DMS 273 treated with DMSO at 0.1 percent for 48 hours (cell line): Measurements from ENCODE around the gene MTCL1.

Source experiments
- DNase-seq: peaks from one replicate; lab custom pipeline; 2025; lab: John Stamatoyannopoulos, UW

MTCL1 gene

GRCh38 chr18:8835521-8835953 lies 130.2 kb downstream of the MTCL1 start:
- no peak for DNase-seq

GRCh38 chr18:8839281-8839680 lies 133.9 kb downstream of the MTCL1 start:
- DNase-seq: peak; percentile 91

GRCh38 chr18:8841781-8842485 lies 136.6 kb downstream of the MTCL1 start:
- no peak for DNase-seq

- DNase-seq: no peak
Observed at GRCh38 chr18:8842506-8842905, 137.2 kb downstream of the MTCL1 start.

DNA sequence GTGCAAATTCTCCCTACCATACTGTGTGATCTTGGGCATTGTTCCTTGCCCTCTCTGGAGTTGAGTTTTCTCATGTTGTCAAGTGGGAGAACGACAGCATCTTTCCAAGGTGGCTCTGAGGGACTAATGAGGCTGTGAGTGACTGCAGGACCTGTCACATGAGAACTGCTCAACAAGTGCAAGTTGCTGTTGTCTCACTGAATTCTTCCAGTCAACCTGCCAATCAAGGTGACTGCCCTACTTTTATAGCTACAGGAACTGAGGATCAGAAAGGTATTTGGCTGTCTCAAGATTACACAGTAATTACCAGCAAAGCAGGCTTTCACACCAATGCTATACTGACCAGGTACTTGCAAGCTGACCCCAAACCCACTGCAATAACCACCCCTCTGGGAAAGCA lies 137.6 kb downstream of the MTCL1 start:
- DNase-seq: no peak

GRCh38 chr18:8844721-8845148 lies 139.4 kb downstream of the MTCL1 start:
- DNase-seq: no peak

GRCh38 chr18:8845506-8845905 lies 140.2 kb downstream of the MTCL1 start:
- no peak for DNase-seq

- no peak for DNase-seq
Observed at GRCh38 chr18:8847066-8847755, 141.9 kb downstream of the MTCL1 start.

GRCh38 chr18:8847900-8848299 lies 142.5 kb downstream of the MTCL1 start:
- no peak for DNase-seq

- DNase-seq: no peak
Observed at GRCh38 chr18:8848541-8848940, 143.2 kb downstream of the MTCL1 start.

- DNase-seq: no peak
Observed at GRCh38 chr18:8849696-8850095, 144.3 kb downstream of the MTCL1 start.

DNA sequence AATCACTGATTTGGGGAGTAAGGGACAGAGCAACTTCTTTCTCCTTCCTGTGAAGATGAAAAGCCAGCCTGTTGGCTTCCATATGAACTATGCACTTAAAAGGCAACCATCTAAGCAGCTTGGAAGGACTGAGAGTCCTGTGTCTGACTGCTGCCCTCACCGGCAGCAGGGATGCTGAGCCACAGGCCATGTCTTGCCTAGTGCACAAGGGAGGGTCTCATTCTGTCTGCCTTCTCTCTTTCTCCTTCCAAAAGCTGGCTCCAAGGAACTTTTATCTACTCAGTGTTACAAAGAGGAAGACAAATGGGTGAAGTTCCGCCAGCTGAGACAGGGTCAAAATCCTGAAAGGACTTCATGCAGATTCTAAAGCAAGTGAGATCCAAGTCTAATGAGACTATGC lies 146.3 kb downstream of the MTCL1 start:
- DNase-seq: no peak

DNA sequence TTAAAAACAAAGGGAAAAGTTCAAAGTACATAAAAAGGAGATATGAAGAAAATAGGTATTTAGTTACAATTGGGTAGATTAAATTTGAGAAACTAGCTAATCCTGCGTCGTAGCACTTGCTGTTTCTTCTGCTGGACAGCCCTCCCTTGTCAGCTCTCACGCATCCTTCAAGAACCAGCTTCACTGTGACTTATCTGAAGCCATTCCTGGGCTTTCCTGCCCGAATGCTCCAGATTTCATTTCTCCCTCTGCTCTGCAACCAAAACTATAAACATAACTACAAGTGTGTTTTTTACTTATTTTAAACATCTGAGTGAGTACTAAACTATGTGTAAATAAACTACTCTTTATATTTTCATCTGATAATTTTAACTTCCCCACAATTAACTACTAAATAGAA lies 149.2 kb downstream of the MTCL1 start:
- DNase-seq: no peak

DNA sequence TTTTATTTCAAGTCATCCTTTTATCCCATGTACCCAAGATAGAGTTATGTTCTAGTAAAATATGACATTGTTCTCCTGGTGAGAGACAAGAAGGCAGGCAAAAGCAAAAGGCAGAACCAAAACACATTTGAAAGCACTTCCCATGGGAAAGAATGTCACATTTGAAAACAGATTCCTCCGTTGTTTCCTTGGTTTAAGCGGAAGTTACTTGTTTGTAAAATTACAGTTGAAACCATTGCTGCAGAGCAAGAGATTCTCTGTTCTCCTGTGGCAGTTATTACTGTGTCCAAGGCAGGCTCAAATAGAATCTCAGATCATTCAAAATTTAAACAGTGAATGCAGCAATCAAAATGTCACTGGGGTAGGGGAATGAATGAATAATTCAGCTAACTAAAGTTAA lies 149.6 kb downstream of the MTCL1 start:
- no peak for DNase-seq

DNA sequence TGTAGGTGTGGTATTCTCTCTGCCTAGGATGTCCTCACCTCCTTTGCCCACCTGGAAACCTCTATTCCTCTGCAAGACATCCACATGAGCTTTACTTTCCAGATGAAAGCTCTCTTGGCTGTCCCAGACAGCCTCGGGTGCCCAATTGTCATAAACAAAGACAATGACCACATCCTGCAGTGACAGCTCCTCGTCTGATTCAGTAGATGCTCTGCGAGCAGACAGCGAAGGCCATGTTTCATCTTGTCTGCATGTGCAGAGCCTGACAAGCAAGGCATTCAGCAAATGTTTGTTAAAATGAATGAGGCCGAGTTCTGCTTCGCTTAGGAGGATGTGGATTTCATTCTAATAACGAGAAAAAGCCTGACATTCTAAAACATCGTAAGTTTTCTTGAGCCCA lies 150.9 kb downstream of the MTCL1 start:
- DNase-seq: no peak

DNA sequence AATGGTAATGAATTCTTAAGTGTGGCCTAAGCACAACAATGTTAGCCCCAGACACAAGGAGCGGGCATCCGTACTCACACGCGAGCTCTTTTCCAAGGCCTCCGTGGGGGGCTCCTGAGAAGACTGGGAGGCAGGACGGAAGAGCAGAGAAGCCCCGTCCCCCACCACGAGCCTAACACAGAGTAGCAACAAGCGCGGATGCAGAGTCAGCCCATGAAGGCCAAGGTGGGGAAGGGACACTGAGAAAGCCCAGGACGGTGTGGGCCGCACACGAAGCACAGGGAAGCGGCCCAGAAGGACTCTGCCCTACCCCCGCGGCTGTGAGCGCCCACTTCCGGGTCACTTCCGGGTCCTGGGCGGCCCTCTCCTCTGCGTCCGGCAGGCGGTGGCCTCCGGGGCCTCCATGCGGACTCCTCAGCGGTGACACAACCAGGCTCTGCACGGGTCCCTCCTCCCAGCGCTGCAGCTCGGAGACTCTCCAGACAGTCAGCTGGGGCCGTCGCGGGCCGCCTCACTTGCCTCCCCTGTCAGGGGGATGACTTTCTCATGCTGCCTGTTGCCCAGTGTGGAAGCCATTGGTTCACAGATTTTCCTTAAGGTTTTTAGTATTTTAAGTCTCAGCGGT lies 151.5 kb downstream of the MTCL1 start:
- DNase-seq: no peak

GRCh38 chr18:8857806-8858205 lies 152.4 kb downstream of the MTCL1 start:
- no peak for DNase-seq

DNA sequence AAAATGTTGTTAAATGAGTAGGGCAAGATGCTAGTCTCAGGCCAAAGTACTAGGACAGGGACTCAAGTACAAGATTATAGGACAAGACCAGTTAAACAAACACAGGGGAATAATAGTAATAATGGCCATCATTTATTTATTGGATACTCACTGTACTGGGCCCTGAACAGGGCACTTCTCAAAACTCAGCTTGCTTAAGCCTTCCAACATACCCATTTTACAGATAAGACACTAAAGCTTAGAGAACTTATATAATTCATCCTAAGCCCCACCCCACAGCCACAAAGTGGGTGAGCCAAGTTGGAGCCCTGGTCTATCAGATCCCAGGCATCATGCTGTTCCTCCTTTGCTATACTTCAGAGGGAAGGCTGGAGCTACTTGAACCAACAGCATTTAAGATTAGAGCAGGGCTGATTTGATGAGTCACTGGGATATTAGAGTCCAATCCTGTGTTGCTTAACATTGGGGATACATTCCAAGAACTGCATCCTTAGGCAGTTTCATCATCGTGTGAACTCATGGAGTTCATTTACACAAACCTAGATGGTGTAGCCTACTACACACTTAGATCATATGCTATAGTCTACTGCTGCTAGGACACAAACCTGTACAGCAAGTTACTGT lies 153.6 kb downstream of the MTCL1 start:
- DNase-seq: no peak

- DNase-seq: no peak
Observed at GRCh38 chr18:8860845-8861642, 155.7 kb downstream of the MTCL1 start.

DNA sequence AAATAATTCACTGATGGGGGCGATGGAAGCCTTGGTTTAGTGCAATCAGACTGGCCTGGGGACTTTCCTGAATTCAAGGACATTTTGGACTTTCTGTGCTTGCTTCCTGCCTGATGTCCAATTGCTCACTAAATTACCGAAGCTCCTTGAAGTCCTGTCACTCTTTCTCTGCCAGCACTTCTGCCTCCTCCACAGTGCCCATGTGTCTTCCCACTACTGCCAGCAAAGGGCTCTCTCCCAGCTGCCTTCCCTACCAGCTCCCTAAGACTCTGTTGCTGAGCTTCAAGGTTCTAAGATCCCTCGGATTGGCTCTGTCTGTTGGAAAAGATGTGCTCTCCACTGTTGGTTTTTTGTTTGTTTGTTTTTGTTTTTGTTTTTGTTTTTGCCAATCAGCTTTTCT lies 158.1 kb downstream of the MTCL1 start:
- DNase-seq: no peak

GRCh38 chr18:8865934-8866333 lies 160.6 kb downstream of the MTCL1 start:
- no peak for DNase-seq

DNA sequence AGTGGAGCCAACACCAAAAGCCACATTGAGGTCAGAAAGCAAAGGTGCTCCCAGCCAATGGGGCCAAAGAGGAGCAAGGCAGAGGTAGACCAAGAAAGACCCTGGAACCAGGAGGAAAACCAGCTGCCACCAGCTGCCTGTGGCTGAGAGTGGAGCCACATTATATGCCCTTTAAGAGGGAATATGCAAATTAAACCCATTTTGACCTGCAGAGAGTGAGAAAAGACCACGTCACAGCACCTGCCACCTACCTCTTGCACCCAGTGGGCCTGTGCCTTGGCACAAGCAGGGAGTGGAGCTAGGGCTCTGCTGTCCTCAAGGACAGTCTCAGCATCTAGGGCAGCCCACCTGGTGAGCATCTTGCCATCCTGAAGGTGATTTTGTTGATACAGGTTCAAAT lies 161.3 kb downstream of the MTCL1 start:
- no peak for DNase-seq
